Choroid plexus epithelial cell (primary cell): ENCODE results near the gene NGFR.

ENCODE experiments used
- DNase-seq: peaks from one replicate; pipeline ENCODE4 v3.0.0-alpha.2; 2010; ENCODE audit warnings: low read depth
- H3K4me3 ChIP-seq: 2 replicates; pipeline ENCODE4 v1.5.1; 2011; ENCODE audit warnings: low read depth, mild to moderate bottlenecking, control low read depth, low read length, moderate library complexity
- CTCF ChIP-seq: conservative IDR thresholded peaks from 2 replicates; pipeline ENCODE4 v1.5.1; 2011; ENCODE audit warnings: low read depth, mild to moderate bottlenecking, control low read depth, inconsistent platforms, low read length, moderate library complexity

The NGFR gene

GRCh38 chr17:49504369-49504768, 9.3 kb downstream of the NGFR start:
- H3K4me3 ChIP-seq: no peak overlapping the region
- no peak for DNase-seq
- no peak for TF ChIP-seq CTCF

GRCh38 chr17:49505854-49506253, 10.8 kb downstream of the NGFR start:
- no peak for TF ChIP-seq CTCF
- no peak for DNase-seq
- no peak overlapping the region for H3K4me3 ChIP-seq

- no peak overlapping the region for H3K4me3 ChIP-seq
- no peak for TF ChIP-seq CTCF
- no peak for DNase-seq
Observed at GRCh38 chr17:49506282-49506681, 11.2 kb downstream of the NGFR start.

GRCh38 chr17:49508061-49508865, 13.2 kb downstream of the NGFR start:
- DNase-seq: no peak
- TF ChIP-seq CTCF: no peak
- H3K4me3 ChIP-seq: no peak overlapping the region

- H3K4me3 ChIP-seq: no peak overlapping the region
- DNase-seq: no peak
- TF ChIP-seq CTCF: no peak
Observed at GRCh38 chr17:49508866-49509587, 13.9 kb downstream of the NGFR start.

GRCh38 chr17:49509588-49509917, 14.5 kb downstream of the NGFR start:
- no peak overlapping the region for H3K4me3 ChIP-seq
- no peak for TF ChIP-seq CTCF
- no peak for DNase-seq
